Measurements from ENCODE around the gene TEKT2.

TEKT2 gene

GRCh38 chr1:36134505-36135329 lies 50.8 kb downstream of the TEKT2 start:
- no peak for DNase-seq

- DNase-seq: no peak
Observed at GRCh38 chr1:36135330-36135667, 51.4 kb downstream of the TEKT2 start.

- DNase-seq: no peak
Observed at GRCh38 chr1:36135796-36136195, 51.9 kb downstream of the TEKT2 start.

- no peak for DNase-seq
Observed at GRCh38 chr1:36136535-36136934, 52.6 kb downstream of the TEKT2 start.

- no peak for DNase-seq
Observed at GRCh38 chr1:36137226-36137625, 53.3 kb downstream of the TEKT2 start.

GRCh38 chr1:36137776-36138175 lies 53.9 kb downstream of the TEKT2 start:
- DNase-seq: no peak

Measured in activated naive CD4-positive, alpha-beta T cell treated with anti-CD3 and anti-CD28 coated beads, Interleukin-2, amount 50 U/mL, for 16 hours (primary cell).